ENCODE results near the gene CNTN5.

CNTN5 gene

GRCh38 chr11:99645934-99646333, 625.2 kb downstream of the CNTN5 start:
- no peak for DNase-seq

GRCh38 chr11:99670067-99670676, 649.4 kb downstream of the CNTN5 start:
- DNase-seq = no peak

- no peak for DNase-seq
Measured at GRCh38 chr11:99671808-99672409, 651.2 kb downstream of the CNTN5 start.

- no peak for DNase-seq
Measured at GRCh38 chr11:99676292-99676691, 655.5 kb downstream of the CNTN5 start.

GRCh38 chr11:99682171-99682570, 661.4 kb downstream of the CNTN5 start:
- no peak for DNase-seq

- DNase-seq = no peak
Measured at GRCh38 chr11:99682646-99683045, 661.9 kb downstream of the CNTN5 start.

GRCh38 chr11:99683933-99684332, 663.2 kb downstream of the CNTN5 start:
- no peak for DNase-seq

GRCh38 chr11:99686838-99687237, 666.1 kb downstream of the CNTN5 start:
- DNase-seq = no peak

GRCh38 chr11:99687320-99687719, 666.6 kb downstream of the CNTN5 start:
- DNase-seq = no peak

GRCh38 chr11:99693941-99694492, 673.3 kb downstream of the CNTN5 start:
- no peak for DNase-seq

- DNase-seq = no peak
Measured at GRCh38 chr11:99695106-99695505, 674.4 kb downstream of the CNTN5 start.

- no peak for DNase-seq
Measured at GRCh38 chr11:99706848-99707247, 686.1 kb downstream of the CNTN5 start.

- no peak for DNase-seq
Measured at GRCh38 chr11:99708928-99709672, 688.4 kb downstream of the CNTN5 start.

GRCh38 chr11:99716302-99716701, 695.6 kb downstream of the CNTN5 start:
- DNase-seq = no peak

- no peak for DNase-seq
Measured at GRCh38 chr11:99718291-99718690, 697.5 kb downstream of the CNTN5 start.

GRCh38 chr11:99739464-99740089, 718.8 kb downstream of the CNTN5 start:
- DNase-seq = no peak

GRCh38 chr11:99742501-99742900, 721.8 kb downstream of the CNTN5 start:
- DNase-seq = no peak

GRCh38 chr11:99759787-99760186, 739.0 kb downstream of the CNTN5 start:
- DNase-seq = no peak

- no peak for DNase-seq
Measured at GRCh38 chr11:99766811-99767210, 746.1 kb downstream of the CNTN5 start.

GRCh38 chr11:99773646-99774045, 752.9 kb downstream of the CNTN5 start:
- no peak for DNase-seq

- DNase-seq = no peak
Measured at GRCh38 chr11:99781074-99781473, 760.3 kb downstream of the CNTN5 start.

- no peak for DNase-seq
Measured at GRCh38 chr11:99791354-99791753, 770.6 kb downstream of the CNTN5 start.

GRCh38 chr11:99795999-99796398, 775.2 kb downstream of the CNTN5 start:
- DNase-seq = no peak

GRCh38 chr11:99803501-99803900, 782.8 kb downstream of the CNTN5 start:
- DNase-seq = no peak
